Measurements from ENCODE around the gene LIG3. TPM values are rescaled to one million over a fixed set of nuclear protein-coding genes. Genes with fewer than 3 reads are reported as not detected.
"Not testable (repeated sequence)": the region's sequence is repeated elsewhere in the genome, so short reads cannot be mapped to it uniquely, and the experiment has no call there.

LIG3 gene
- polyA plus RNA-seq, 1 donor: 22.6 TPM

GRCh38 chr17:35045458-35045979, 65.2 kb downstream of the LIG3 start:
- DNase-seq: not testable (repeated sequence)

- no peak for DNase-seq
Measured at GRCh38 chr17:35046245-35046644, 65.9 kb downstream of the LIG3 start.

DNA sequence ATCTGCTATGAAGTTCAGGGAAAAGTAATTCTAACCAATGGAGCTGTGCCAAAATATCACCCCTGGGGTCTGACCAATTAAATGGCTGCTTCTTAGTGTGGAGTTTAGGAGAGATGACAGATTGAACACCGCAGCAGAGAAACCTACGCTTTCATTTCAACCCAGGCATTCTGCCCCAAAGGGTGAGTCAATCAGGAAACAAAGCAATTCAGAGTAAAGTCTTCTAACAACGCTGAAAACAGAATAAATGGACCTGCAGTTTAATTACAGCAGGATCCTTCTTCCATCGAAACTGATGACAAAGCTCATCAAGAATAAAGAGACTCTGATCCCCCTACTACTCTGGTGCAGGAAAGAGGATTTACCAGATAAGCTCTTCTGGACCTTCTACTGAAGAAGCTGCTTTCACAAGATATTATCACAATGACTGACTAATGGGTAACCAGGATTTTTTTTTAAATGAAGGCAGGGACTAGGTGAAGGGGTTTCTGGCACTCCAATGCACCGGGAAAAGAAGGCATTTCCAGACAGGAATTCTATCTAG, 66.5 kb downstream of the LIG3 start:
- no peak for DNase-seq

- DNase-seq: no peak
Measured at GRCh38 chr17:35048685-35049379, 68.5 kb downstream of the LIG3 start.

DNA sequence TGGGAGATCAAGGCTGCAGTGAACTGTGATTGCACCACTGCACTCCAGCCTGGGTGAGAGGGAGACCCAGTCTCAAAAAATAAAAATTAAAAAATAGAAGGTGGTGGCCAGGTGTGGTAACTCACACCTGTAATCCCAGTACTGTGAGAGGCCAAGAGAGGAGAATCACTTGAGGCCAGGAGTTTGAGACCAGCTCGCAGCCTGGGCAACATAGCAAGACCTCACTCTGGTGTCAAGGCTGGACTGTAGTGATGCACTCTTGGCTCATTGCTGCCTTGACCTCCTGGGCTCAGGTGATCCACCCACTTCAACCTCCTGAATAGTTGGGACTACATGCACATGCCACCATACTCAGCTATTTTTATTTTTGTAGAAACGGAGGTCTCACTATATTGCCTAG, 69.9 kb downstream of the LIG3 start:
- no peak for DNase-seq

DNA sequence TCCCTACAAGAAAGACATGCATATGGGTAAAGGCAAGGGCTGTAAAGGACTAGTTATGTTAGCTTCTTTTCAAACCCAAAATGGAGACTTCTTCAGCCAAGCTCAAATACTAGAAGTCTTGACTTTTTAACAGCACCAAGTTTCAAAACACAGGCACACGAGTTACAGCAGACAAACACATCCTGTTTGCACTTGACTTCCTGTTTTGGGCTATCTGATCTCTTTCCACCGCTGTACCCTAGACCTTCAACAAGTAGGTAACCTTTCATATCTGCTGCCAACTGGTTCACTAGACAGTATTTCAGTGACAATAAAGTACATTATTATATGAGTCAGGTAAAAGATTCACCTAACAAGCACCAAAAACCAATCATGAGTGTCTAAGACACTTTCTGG, 70.9 kb downstream of the LIG3 start:
- peak; percentile 15 for DNase-seq

DNA sequence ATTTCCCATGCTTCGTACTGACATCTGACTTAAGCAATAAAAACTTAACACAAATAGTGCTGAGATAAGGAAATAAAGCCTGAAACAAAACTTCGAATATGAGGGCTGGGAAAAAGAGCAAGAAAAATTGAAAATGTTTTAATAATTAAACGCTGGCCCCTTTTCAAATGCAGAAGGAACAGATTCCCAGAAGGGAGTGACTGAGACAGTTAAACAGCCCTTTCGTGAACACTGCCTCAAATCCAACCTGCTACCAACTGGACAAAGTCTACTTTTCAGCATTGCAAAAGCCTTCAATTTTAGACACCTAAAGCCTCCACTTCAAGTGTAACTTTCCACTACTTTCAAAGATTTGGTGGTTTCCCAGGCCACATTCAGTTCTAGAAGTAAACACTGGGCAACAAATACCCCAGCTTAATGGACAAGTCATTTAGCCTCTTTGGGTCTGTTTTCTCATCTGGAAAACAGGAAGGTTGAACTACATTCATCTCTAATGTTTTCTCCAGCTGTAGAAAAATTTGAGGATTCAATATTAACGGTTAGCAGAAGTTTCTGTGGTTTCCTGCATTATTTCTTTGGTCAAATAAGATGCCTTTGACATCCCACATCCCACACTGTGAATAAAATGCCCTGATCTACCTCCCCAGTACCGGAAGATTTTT, 71.4 kb downstream of the LIG3 start:
- peak; percentile 39 for DNase-seq

DNA sequence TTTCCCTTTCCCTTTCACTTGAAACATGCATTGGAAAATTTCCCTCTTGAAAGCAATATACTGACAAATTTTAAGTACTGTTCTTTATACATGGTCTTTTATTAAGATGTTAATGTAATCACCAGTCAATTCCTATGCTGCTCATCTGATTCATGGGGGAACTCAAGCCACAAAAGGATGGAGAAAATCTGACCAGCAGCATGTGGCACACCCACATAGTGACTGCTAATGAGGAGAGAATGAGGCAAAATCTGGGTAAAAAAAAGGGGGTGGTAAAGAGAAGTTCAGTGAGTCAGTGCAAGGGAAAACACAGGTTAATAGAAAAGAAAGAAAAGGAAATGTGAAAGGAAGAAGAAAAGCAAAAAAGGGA, 71.9 kb downstream of the LIG3 start:
- no peak for DNase-seq

- no peak for DNase-seq
Measured at GRCh38 chr17:35052780-35053179, 72.5 kb downstream of the LIG3 start.

GRCh38 chr17:35053204-35053603, 72.9 kb downstream of the LIG3 start:
- DNase-seq: no peak

GRCh38 chr17:35056013-35056412, 75.7 kb downstream of the LIG3 start:
- DNase-seq: no peak

GRCh38 chr17:35057332-35057915, 77.1 kb downstream of the LIG3 start:
- no peak for DNase-seq

Other genes with a start within 250 kb of the LIG3 start
- 1.7 TPM for gene CCT6B, start 19.1 kb upstream of the LIG3 start, polyA plus RNA-seq (ENCODE audit: insufficient read length)
- gene ZNF830, start 19.0 kb upstream of the LIG3 start, polyA plus RNA-seq (ENCODE audit: insufficient read length): 11.3 TPM
- 9.9 TPM for gene RFFL, start 83.2 kb downstream of the LIG3 start, polyA plus RNA-seq (ENCODE audit: insufficient read length)
- 6.4 TPM for gene RAD51D, start 139.3 kb downstream of the LIG3 start, polyA plus RNA-seq (ENCODE audit: insufficient read length)
- not detected for gene FNDC8, start 141.1 kb downstream of the LIG3 start, polyA plus RNA-seq (ENCODE audit: insufficient read length)
- gene NLE1, start 161.8 kb downstream of the LIG3 start, polyA plus RNA-seq (ENCODE audit: insufficient read length): 16.8 TPM
- gene UNC45B, start 167.3 kb downstream of the LIG3 start, polyA plus RNA-seq (ENCODE audit: insufficient read length): 250 TPM
- 0.56 TPM for gene SLC35G3, start 213.9 kb downstream of the LIG3 start, polyA plus RNA-seq (ENCODE audit: insufficient read length)